ENCODE results near the gene DNMT1. TPM values are rescaled to one million over a fixed set of nuclear protein-coding genes. Genes with fewer than 3 reads are reported as not detected.

Gene DNMT1
- total RNA-seq, 1 donor from 2014 or later: 150 TPM

- Mint-ChIP-seq H3K4me1 (ENCODE audit: low read depth) (no peaks in the 10 kb centered on the region), H3K36me3 (ENCODE audit: insufficient read depth) (peaks cover 14% of the 10 kb centered on the region)
- DNase-seq (ENCODE audit: low spot score, unreplicated experiment): no peak
These were observed 53.3 kb downstream of the DNMT1 start for GRCh38 chr19:10141479-10141878.

GRCh38 chr19:10139952-10140351 is 54.8 kb downstream of the DNMT1 start:
- no peak overlapping the region for H3K27ac Mint-ChIP-seq
- no peak for TF ChIP-seq CTCF (IDR thresholded peaks at IDR 0.05; ENCODE audit: unreplicated experiment)
- no peaks in the 10 kb centered on the region for H3K27me3 Mint-ChIP-seq
- no peaks in the 10 kb centered on the region for H3K9me3 Mint-ChIP-seq (ENCODE audit: low read depth)
- no peak for DNase-seq (ENCODE audit: low spot score, unreplicated experiment)
- peaks cover 8% of the 10 kb centered on the region for H3K36me3 Mint-ChIP-seq (ENCODE audit: insufficient read depth)
- H3K4me1 Mint-ChIP-seq (ENCODE audit: low read depth): no peaks in the 10 kb centered on the region
- no peak overlapping the region for H3K4me3 Mint-ChIP-seq (ENCODE audit: low read depth)

More at GRCh38 chr19:10141479-10141878, 53.3 kb downstream of the DNMT1 start:
- Mint-ChIP-seq H3K27me3 (no peaks in the 10 kb centered on the region), H3K4me3 (ENCODE audit: low read depth) (no peak overlapping the region), H3K9me3 (ENCODE audit: low read depth) (no peaks in the 10 kb centered on the region), H3K27ac (no peak overlapping the region)
- TF ChIP-seq CTCF (IDR thresholded peaks at IDR 0.05; ENCODE audit: unreplicated experiment): no peak

- no peak overlapping the region for H3K27ac Mint-ChIP-seq
- H3K36me3 Mint-ChIP-seq (ENCODE audit: insufficient read depth): peaks cover 8% of the 10 kb centered on the region
- TF ChIP-seq CTCF (IDR thresholded peaks at IDR 0.05; ENCODE audit: unreplicated experiment): no peak
- H3K27me3 Mint-ChIP-seq: no peaks in the 10 kb centered on the region
- no peaks in the 10 kb centered on the region for H3K4me1 Mint-ChIP-seq (ENCODE audit: low read depth)
- no peak for DNase-seq (ENCODE audit: low spot score, unreplicated experiment)
- H3K4me3 Mint-ChIP-seq (ENCODE audit: low read depth): no peak overlapping the region
- H3K9me3 Mint-ChIP-seq (ENCODE audit: low read depth): no peaks in the 10 kb centered on the region
These were observed 55.6 kb downstream of the DNMT1 start for GRCh38 chr19:10138879-10139795.

GRCh38 chr19:10137751-10138682 is 56.7 kb downstream of the DNMT1 start:
- H3K27ac Mint-ChIP-seq: no peak overlapping the region
- no peaks in the 10 kb centered on the region for H3K9me3 Mint-ChIP-seq (ENCODE audit: low read depth)
- no peaks in the 10 kb centered on the region for H3K4me1 Mint-ChIP-seq (ENCODE audit: low read depth)
- no peaks in the 10 kb centered on the region for H3K27me3 Mint-ChIP-seq
- H3K4me3 Mint-ChIP-seq (ENCODE audit: low read depth): no peak overlapping the region
- DNase-seq (ENCODE audit: low spot score, unreplicated experiment): no peak
- no peak for TF ChIP-seq CTCF (IDR thresholded peaks at IDR 0.05; ENCODE audit: unreplicated experiment)
- peaks cover 10% of the 10 kb centered on the region for H3K36me3 Mint-ChIP-seq (ENCODE audit: insufficient read depth)

- Mint-ChIP-seq H3K9me3 (ENCODE audit: low read depth) (no peaks in the 10 kb centered on the region), H3K27me3 (no peaks in the 10 kb centered on the region), H3K36me3 (ENCODE audit: insufficient read depth) (peaks cover 10% of the 10 kb centered on the region), H3K4me1 (ENCODE audit: low read depth) (no peaks in the 10 kb centered on the region), H3K4me3 (ENCODE audit: low read depth) (no peak overlapping the region), H3K27ac (no peak overlapping the region)
- TF ChIP-seq CTCF (IDR thresholded peaks at IDR 0.05; ENCODE audit: unreplicated experiment): no peak
- no peak for DNase-seq (ENCODE audit: low spot score, unreplicated experiment)
These were observed 57.8 kb downstream of the DNMT1 start for GRCh38 chr19:10136936-10137335.
